ENCODE results near the gene VPS16. TPM values are rescaled to one million over a fixed set of nuclear protein-coding genes. Genes with fewer than 3 reads are reported as not detected.

The VPS16 gene
- total RNA-seq, 1 experiment from 2014 or later = 46.6 TPM

DNA sequence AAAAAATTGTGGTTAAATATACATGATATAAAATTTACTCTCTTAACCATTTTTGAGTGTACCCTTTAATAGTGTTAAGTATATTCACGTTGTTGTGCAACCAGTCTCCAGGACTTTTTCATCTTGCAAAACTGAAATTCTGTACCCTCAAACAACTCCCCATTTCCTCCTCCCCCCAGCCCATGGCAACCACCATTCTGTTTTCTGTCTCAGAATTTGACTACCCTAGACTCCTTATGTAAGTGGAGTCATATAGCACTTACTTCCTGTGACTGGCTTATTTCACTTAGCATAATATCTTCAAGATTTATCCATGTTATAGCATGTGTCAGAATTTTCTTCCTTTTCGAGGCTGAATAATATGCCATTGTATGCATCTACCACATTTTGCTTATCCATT is 5.1 kb downstream of the VPS16 start:
- TF ChIP-seq, protein P1, sequence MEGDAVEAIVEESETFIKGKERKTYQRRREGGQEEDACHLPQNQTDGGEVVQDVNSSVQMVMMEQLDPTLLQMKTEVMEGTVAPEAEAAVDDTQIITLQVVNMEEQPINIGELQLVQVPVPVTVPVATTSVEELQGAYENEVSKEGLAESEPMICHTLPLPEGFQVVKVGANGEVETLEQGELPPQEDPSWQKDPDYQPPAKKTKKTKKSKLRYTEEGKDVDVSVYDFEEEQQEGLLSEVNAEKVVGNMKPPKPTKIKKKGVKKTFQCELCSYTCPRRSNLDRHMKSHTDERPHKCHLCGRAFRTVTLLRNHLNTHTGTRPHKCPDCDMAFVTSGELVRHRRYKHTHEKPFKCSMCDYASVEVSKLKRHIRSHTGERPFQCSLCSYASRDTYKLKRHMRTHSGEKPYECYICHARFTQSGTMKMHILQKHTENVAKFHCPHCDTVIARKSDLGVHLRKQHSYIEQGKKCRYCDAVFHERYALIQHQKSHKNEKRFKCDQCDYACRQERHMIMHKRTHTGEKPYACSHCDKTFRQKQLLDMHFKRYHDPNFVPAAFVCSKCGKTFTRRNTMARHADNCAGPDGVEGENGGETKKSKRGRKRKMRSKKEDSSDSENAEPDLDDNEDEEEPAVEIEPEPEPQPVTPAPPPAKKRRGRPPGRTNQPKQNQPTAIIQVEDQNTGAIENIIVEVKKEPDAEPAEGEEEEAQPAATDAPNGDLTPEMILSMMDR (IDR thresholded peaks at IDR 0.05; ENCODE audit: insufficient read depth in 1 of 2, low read depth in 1 of 2, low read length in 1 of 2, severe bottlenecking in 1 of 2, unreplicated experiment in 1 of 2) = no peak
- ChIA-PET POLR2A (no interaction called here), CTCF (no interaction called here)
- Histone ChIP-seq H3K4me1 (no peaks in the 10 kb centered on the region; the same call in 1 of the 2 replicates), H3K9me3 (no peaks in the 10 kb centered on the region), H3K36me3 (ENCODE audit: control insufficient read depth, insufficient read depth, low read length) (no peaks in the 10 kb centered on the region), H3K27me3 (replicated peaks; ENCODE audit: control insufficient read depth, insufficient read depth, low read length) (no peaks in the 10 kb centered on the region), H3K4me3 (ENCODE audit: low read depth, low read length) (no peak overlapping the region)
- H3K27ac Mint-ChIP-seq (ENCODE audit: unreplicated experiment) = no peak overlapping the region
- no peak for DNase-seq
- H3K27me3 Mint-ChIP-seq (ENCODE audit: insufficient read depth, unreplicated experiment) = no peaks in the 10 kb centered on the region
- H3K36me3 Mint-ChIP-seq (ENCODE audit: insufficient read depth, unreplicated experiment) = peaks cover under 1% of the 10 kb centered on the region
- H3K4me3 Mint-ChIP-seq (ENCODE audit: unreplicated experiment) = no peak overlapping the region
- intact Hi-C loops (cut with micrococcal nuclease; ENCODE audit: unreplicated experiment) = no loop called here
- H3K9me3 Mint-ChIP-seq (ENCODE audit: unreplicated experiment) = no peaks in the 10 kb centered on the region
- BruUV-seq (replicated peaks) = no TSS peak
- H3K4me1 Mint-ChIP-seq (ENCODE audit: low read depth, unreplicated experiment) = no peaks in the 10 kb centered on the region

DNA sequence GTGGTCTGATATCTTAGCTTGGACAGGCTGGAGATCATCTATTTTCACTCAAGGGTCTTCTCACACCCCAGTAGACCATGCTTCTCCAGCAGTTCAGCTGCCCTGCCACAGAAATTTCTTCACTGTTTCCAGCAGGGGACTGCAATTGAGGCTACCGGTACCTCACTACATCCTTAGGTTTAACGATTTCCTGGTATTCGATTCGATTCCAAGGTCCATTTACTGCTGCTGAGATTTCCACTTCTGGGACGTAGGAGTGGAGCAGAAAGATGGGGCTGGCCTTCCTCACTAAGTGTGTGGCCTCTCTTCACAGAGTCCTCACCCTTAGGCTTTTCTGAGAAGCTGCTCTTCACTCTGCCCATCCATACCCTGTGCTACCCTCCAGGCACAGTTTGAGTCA is 6.2 kb downstream of the VPS16 start:
- Mint-ChIP-seq H3K27ac (ENCODE audit: unreplicated experiment) (no peak overlapping the region), H3K27me3 (ENCODE audit: insufficient read depth, unreplicated experiment) (no peaks in the 10 kb centered on the region), H3K4me1 (ENCODE audit: low read depth, unreplicated experiment) (no peaks in the 10 kb centered on the region), H3K4me3 (ENCODE audit: unreplicated experiment) (no peak overlapping the region), H3K36me3 (ENCODE audit: insufficient read depth, unreplicated experiment) (no peaks in the 10 kb centered on the region), H3K9me3 (ENCODE audit: unreplicated experiment) (no peaks in the 10 kb centered on the region)
- H3K4me1 ChIP-seq = no peaks in the 10 kb centered on the region
- TF ChIP-seq, protein P1 (IDR thresholded peaks at IDR 0.05; ENCODE audit: insufficient read depth in 1 of 2, low read depth in 1 of 2, low read length in 1 of 2, severe bottlenecking in 1 of 2, unreplicated experiment in 1 of 2) = no peak
- H3K36me3 ChIP-seq (ENCODE audit: control insufficient read depth, insufficient read depth, low read length) = no peaks in the 10 kb centered on the region
- no peaks in the 10 kb centered on the region for H3K9me3 ChIP-seq
- intact Hi-C loops (cut with micrococcal nuclease; ENCODE audit: unreplicated experiment) = no loop called here
- no peak overlapping the region for H3K4me3 ChIP-seq (ENCODE audit: low read depth, low read length)
- POLR2A ChIA-PET = no interaction called here
- H3K27me3 ChIP-seq (replicated peaks; ENCODE audit: control insufficient read depth, insufficient read depth, low read length) = no peaks in the 10 kb centered on the region
- CTCF ChIA-PET = no interaction called here
- no TSS peak for BruUV-seq (replicated peaks)
- DNase-seq = no peak

DNA sequence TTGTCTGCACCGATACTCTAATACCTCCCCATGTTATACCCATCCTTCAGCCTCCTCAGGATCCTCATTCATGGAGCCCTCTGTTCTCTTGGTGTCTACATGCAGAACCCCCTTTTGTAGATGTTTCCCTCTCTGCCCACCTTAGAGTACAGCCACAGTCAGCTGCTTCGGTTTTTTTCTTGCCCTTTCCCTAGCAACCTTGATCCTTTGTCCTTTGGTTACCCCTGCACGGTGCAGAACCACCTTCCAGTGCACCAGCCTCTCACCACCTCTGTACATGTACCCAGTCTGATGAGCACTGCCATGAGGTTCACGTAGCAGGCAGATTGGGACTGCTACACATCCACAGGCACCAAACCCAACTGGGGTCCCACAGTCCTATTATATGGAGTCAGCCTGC is 7.3 kb downstream of the VPS16 start:
- Mint-ChIP-seq H3K36me3 (ENCODE audit: insufficient read depth, unreplicated experiment) (no peaks in the 10 kb centered on the region), H3K4me1 (ENCODE audit: low read depth, unreplicated experiment) (no peaks in the 10 kb centered on the region), H3K27me3 (ENCODE audit: insufficient read depth, unreplicated experiment) (no peaks in the 10 kb centered on the region), H3K9me3 (ENCODE audit: unreplicated experiment) (no peaks in the 10 kb centered on the region), H3K4me3 (ENCODE audit: unreplicated experiment) (no peak overlapping the region), H3K27ac (ENCODE audit: unreplicated experiment) (no peak overlapping the region)
- no TSS peak for BruUV-seq (replicated peaks)
- Histone ChIP-seq H3K36me3 (ENCODE audit: control insufficient read depth, insufficient read depth, low read length) (no peaks in the 10 kb centered on the region), H3K27me3 (replicated peaks; ENCODE audit: control insufficient read depth, insufficient read depth, low read length) (no peaks in the 10 kb centered on the region), H3K4me3 (ENCODE audit: low read depth, low read length) (no peak overlapping the region), H3K4me1 (no peaks in the 10 kb centered on the region), H3K9me3 (no peaks in the 10 kb centered on the region)
- DNase-seq = no peak
- intact Hi-C loops (cut with micrococcal nuclease; ENCODE audit: unreplicated experiment) = no loop called here
- POLR2A ChIA-PET = no interaction called here
- CTCF ChIA-PET = no interaction called here
- TF ChIP-seq, protein P1 (IDR thresholded peaks at IDR 0.05; ENCODE audit: insufficient read depth in 1 of 2, low read depth in 1 of 2, low read length in 1 of 2, severe bottlenecking in 1 of 2, unreplicated experiment in 1 of 2) = no peak
